ENCODE results near the gene FABP7.
A peak's percentile ranks its signal among the peaks of the same experiment; 100 is the strongest.

The FABP7 gene

DNA sequence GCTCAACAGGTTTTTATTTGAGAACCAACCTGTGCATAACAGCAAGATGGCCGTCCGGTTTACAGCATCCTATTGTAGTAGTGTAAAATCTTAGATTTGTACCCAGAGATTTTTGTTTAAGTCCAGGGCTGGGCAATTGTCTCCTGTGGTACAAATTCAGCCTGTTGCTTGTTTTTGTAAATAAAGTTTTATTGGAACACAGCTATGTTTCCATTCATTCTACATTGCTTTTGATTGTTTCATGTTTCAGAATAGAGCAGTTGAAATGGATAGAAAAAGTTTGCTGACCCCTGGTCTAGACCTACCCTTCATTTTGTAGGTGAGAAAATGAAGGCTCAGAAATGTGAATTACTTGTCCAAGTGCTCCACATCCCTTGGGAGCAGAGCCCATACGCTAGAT is 18.0 kb downstream of the FABP7 start:
- DNase-seq (ENCODE audit: low read depth), result no peak
- H3K4me3 ChIP-seq (ENCODE audit: low read length), result no peak overlapping the region
- TF ChIP-seq, protein P1, sequence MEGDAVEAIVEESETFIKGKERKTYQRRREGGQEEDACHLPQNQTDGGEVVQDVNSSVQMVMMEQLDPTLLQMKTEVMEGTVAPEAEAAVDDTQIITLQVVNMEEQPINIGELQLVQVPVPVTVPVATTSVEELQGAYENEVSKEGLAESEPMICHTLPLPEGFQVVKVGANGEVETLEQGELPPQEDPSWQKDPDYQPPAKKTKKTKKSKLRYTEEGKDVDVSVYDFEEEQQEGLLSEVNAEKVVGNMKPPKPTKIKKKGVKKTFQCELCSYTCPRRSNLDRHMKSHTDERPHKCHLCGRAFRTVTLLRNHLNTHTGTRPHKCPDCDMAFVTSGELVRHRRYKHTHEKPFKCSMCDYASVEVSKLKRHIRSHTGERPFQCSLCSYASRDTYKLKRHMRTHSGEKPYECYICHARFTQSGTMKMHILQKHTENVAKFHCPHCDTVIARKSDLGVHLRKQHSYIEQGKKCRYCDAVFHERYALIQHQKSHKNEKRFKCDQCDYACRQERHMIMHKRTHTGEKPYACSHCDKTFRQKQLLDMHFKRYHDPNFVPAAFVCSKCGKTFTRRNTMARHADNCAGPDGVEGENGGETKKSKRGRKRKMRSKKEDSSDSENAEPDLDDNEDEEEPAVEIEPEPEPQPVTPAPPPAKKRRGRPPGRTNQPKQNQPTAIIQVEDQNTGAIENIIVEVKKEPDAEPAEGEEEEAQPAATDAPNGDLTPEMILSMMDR (conservative IDR thresholded peaks at IDR 0.05; ENCODE audit: low read depth, low read length), result no peak

- TF ChIP-seq, protein P1 (conservative IDR thresholded peaks at IDR 0.05; ENCODE audit: low read depth, low read length), result no peak
- H3K4me3 ChIP-seq (ENCODE audit: low read length), result no peak overlapping the region
- DNase-seq (ENCODE audit: low read depth), result no peak
These were observed 18.7 kb downstream of the FABP7 start for GRCh38 chr6:122798099-122798641.

DNA sequence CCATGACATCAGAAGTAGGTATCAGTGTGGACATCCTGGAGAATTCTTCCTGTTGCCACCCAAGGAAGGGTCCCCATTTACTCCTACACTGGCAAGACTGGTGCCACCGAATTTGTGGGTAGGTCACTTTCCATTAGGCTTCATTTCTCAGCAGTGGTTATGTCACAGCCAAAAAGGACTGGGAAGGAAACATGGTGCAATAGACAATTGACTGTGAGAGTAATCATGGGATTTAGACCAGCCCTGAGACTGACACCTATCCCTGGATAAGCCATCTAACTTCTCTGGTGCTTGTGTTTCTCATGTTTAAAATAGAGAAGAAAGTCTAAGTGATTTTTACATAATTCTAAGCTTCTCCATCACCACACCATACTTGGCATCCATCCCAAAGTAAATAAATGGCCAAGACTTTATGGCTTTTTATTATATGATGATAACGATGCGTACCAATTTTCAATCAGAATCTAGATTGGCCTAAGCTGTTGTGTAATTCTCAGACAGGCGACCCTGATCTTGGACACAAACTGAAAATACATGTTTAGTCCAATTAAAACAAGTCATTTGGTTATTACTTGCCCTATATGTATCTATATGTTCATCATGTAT is 19.7 kb downstream of the FABP7 start:
- no peak overlapping the region for H3K4me3 ChIP-seq (ENCODE audit: low read length)
- TF ChIP-seq, protein P1 (conservative IDR thresholded peaks at IDR 0.05; ENCODE audit: low read depth, low read length), result no peak
- DNase-seq (ENCODE audit: low read depth), result no peak

GRCh38 chr6:122799916-122800686 is 20.6 kb downstream of the FABP7 start:
- H3K4me3 ChIP-seq (ENCODE audit: low read length), result no peak overlapping the region
- peak; percentile 33 for DNase-seq (ENCODE audit: low read depth)
- TF ChIP-seq, protein P1 (conservative IDR thresholded peaks at IDR 0.05; ENCODE audit: low read depth, low read length), result no peak

DNA sequence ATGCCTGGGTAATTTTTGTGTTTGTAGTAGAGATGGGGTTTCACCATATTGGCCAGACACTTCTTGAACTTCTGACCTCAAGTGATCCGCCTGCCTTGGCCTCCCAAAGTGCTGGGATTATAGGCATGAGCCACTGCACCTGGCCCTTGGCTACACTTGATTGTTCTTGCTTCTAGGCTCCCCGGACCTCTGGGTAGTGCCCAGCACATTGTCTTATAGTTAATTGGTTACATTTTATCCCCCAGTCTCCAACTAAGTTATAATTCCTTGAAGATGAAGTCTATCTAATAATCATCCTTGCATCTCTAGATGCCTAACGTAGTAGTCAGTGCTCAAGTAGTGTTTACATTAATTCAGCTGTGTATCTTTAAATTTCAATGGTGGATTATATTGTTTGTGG is 21.4 kb downstream of the FABP7 start:
- TF ChIP-seq, protein P1 (conservative IDR thresholded peaks at IDR 0.05; ENCODE audit: low read depth, low read length), result no peak
- DNase-seq (ENCODE audit: low read depth), result no peak
- H3K4me3 ChIP-seq (ENCODE audit: low read length), result no peak overlapping the region

DNA sequence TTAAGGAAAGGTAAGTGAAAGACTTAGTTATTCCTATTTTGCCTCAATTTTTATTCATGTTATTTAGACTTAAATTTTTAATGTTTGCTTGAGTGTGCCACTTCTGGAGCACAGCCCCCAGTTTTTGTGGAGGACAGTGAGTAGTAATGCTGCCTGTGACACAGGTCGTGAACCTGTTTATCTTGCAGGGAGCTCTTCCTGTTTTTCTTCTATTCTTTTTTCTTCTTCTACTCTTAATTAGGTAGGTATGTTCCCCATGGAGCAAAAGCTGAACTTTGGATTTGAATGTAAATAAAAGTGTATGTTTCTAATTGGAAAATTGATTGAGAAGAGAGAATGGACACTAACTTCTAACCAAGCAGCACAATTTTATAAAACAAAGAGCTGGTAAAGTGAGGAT is 21.9 kb downstream of the FABP7 start:
- H3K4me3 ChIP-seq (ENCODE audit: low read length), result no peak overlapping the region
- no peak for DNase-seq (ENCODE audit: low read depth)
- TF ChIP-seq, protein P1 (conservative IDR thresholded peaks at IDR 0.05; ENCODE audit: low read depth, low read length), result no peak
